Suprapubic skin (tissue), 4 donors: ENCODE results near the gene EID3. TPM values are rescaled to one million over a fixed set of nuclear protein-coding genes. Genes with fewer than 3 reads are reported as not detected.
"Not testable (repeated sequence)": the region's sequence is repeated elsewhere in the genome, so short reads cannot be mapped to it uniquely, and the experiment has no call there.

Source experiments
- DNase-seq, 2 donors: peaks; one replicate each; pipeline ENCODE4 v3.0.0-alpha.2; 2019; ENCODE audit warnings: low spot score in 2 of 2
- H3K27ac ChIP-seq: fragments of 200-600 bp; sonication (generic); one replicate; pipeline ENCODE4 v1.5.1; 2019
- H3K27me3 ChIP-seq: fragments of 200-600 bp; sonication (generic); one replicate; pipeline ENCODE4 v1.5.1; 2019
- H3K36me3 ChIP-seq: fragments of 200-600 bp; sonication (generic); one replicate; pipeline ENCODE4 v1.5.1; 2019
- H3K4me1 ChIP-seq: fragments of 200-600 bp; sonication (generic); one replicate; pipeline ENCODE4 v1.5.1; 2019
- H3K4me3 ChIP-seq: fragments of 200-600 bp; sonication (generic); one replicate; pipeline ENCODE4 v1.5.1; 2019; ENCODE audit warnings: mild to moderate bottlenecking
- H3K9me3 ChIP-seq: fragments of 200-600 bp; sonication (generic); one replicate; pipeline ENCODE4 v1.5.1; 2019
- EP300 ChIP-seq: sonication (generic); formaldehyde crosslinking; IDR thresholded peaks from one replicate; pipeline ENCODE4 v1.6.1; 2017; ENCODE audit warnings: antibody characterized with exemption
- POLR2A ChIP-seq, 2 donors: fragments of 450-650 bp; IDR thresholded peaks; one replicate each; pipeline ENCODE4 v1.6.1; 2017; ENCODE audit warnings: antibody characterized with exemption in 2 of 2, mild to moderate bottlenecking in 2 of 2, moderate library complexity in 2 of 2
- POLR2AphosphoS5 ChIP-seq, 3 donors: sonication (generic); formaldehyde crosslinking; IDR thresholded peaks; one replicate each; pipeline ENCODE4 v1.6.1; 2017; ENCODE audit warnings: antibody characterized with exemption in 3 of 3
- WGBS: methylation state at CpG from one replicate; pipeline ENCODE4 v1.1.5; 2018; 5-methylcytosine and 5-hydroxymethylcytosine counted together
- total RNA-seq, 4 donors: library from RNA; depleted of rRNA; stranded (reverse); fragments of >200 nt; gene quantifications; one replicate each; pipeline ENCODE4 v1.1.0, GENCODE V29; 2016
- TF ChIP-seq, protein P1 (sequence below), 2 donors: fragments of 200-600 bp in 1 of 2; fragments of 450-650 bp in 1 of 2; sonication (generic) in 1 of 2; IDR thresholded peaks; one replicate each; pipeline ENCODE4 v1.5.1; 2016 to 2019; ENCODE audit warnings: antibody characterized with exemption in 2 of 2, mild to moderate bottlenecking in 1 of 2, moderate library complexity in 1 of 2

The EID3 gene
- total RNA-seq, 4 donors from 2014 or later: 2.9 to 5.4 (median 4.0) TPM

DNA sequence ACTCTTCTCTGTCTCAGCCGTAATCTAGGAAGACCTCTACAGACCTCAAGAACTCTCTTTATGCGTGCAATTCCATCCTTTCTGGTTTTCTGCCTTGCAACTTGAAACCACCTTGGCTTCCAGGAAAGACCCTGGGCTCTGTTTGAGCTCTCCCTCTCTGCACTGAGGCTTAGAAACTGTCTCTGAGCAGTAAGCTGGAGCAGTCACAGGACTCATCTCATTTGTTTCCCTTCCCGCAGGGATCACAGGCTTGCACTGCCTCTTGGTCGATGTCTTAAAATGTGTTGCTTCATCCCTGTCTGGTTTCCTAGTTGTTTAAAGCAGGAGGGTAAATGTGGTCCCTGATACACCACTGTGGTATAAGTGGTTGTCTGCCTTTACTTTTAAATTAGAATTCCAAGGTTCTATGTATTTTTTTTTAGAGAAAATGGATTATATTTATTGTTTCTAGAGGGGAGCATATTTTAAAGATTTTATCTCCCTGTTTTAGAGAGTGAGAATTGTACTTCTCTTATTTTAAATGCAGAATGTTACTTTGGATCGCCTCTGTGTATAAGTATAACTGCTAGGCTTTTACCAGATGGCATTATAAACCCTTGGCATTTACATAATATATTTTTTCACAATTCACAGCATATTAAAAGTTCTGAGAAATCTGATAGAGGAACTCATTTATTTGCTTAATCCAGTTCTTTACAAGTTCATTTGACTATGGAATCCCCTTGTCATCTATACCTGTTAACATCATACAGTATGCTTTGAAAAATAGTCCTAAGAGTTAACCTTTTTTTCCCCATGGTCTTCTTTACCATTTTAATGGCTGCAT, 26.4 kb downstream of the EID3 start:
- Histone ChIP-seq H3K4me3 (no peak overlapping the region), H3K36me3 (peaks cover 65% of the 10 kb centered on the region), H3K27ac (no peak overlapping the region), H3K4me1 (no peaks in the 10 kb centered on the region), H3K27me3 (no peaks in the 10 kb centered on the region), H3K9me3 (no peaks in the 10 kb centered on the region)
- TF ChIP-seq POLR2A (IDR thresholded peaks at IDR 0.05) (no peak), POLR2AphosphoS5 (IDR thresholded peaks at IDR 0.05) (no peak), EP300 (no peak)
- TF ChIP-seq, protein P1, sequence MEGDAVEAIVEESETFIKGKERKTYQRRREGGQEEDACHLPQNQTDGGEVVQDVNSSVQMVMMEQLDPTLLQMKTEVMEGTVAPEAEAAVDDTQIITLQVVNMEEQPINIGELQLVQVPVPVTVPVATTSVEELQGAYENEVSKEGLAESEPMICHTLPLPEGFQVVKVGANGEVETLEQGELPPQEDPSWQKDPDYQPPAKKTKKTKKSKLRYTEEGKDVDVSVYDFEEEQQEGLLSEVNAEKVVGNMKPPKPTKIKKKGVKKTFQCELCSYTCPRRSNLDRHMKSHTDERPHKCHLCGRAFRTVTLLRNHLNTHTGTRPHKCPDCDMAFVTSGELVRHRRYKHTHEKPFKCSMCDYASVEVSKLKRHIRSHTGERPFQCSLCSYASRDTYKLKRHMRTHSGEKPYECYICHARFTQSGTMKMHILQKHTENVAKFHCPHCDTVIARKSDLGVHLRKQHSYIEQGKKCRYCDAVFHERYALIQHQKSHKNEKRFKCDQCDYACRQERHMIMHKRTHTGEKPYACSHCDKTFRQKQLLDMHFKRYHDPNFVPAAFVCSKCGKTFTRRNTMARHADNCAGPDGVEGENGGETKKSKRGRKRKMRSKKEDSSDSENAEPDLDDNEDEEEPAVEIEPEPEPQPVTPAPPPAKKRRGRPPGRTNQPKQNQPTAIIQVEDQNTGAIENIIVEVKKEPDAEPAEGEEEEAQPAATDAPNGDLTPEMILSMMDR (IDR thresholded peaks at IDR 0.05): no peak
- 90% methylated on average over 5 of the region's 5 CpGs for WGBS
- DNase-seq: no peak

DNA sequence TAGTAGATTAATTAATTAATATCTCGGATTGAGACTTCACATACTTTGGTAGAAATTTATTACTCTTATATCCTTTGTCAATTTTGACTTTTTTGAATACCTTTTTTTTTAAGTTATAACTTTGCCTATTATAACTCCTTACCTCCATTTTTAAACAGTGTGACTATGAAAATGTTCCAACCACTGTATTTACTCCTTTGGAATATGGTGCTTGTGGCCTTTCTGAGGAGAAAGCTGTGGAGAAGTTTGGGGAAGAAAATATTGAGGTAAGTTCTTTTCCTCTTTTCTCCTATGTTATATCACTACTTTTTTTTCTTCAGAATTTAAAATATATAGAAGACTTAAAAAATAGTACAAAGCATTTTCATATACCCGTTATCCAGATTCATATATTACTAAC, 27.8 kb downstream of the EID3 start:
- WGBS: 94% methylated on average over 2 of the region's 2 CpGs
- DNase-seq: no peak
- H3K36me3 ChIP-seq: peaks cover 63% of the 10 kb centered on the region
- H3K27me3 ChIP-seq: no peaks in the 10 kb centered on the region
- no peak for TF ChIP-seq EP300
- TF ChIP-seq POLR2A (IDR thresholded peaks at IDR 0.05): no peak
- TF ChIP-seq, protein P1 (IDR thresholded peaks at IDR 0.05): no peak
- TF ChIP-seq POLR2AphosphoS5 (IDR thresholded peaks at IDR 0.05): no peak
- H3K4me3 ChIP-seq: no peak overlapping the region
- H3K9me3 ChIP-seq: no peaks in the 10 kb centered on the region
- H3K4me1 ChIP-seq: no peaks in the 10 kb centered on the region
- H3K27ac ChIP-seq: no peak overlapping the region

DNA sequence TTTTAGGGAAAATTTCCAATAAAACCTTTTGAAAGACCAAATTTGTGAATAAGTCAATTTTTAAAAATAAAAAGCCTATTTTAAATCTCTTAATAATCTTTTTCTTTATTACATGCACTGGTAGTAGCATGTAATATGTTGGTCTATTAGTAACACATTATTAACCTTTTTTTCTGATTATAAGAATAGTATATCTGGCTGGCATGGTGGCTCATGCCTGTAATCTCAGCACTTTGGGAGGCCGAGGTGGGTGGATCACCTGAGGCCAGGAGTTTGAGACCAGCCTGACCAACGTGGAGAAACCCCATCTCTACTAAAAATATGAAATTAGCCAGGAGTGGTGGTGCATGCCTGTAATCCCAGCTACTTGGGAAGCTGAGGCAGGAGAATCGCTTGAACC, 28.7 kb downstream of the EID3 start:
- WGBS: 91% methylated on average over 3 of the region's 3 CpGs
- H3K36me3 ChIP-seq: peaks cover 62% of the 10 kb centered on the region
- not testable (repeated sequence) for H3K4me1 ChIP-seq, H3K9me3 ChIP-seq, H3K27ac ChIP-seq, H3K4me3 ChIP-seq, DNase-seq, H3K27me3 ChIP-seq

DNA sequence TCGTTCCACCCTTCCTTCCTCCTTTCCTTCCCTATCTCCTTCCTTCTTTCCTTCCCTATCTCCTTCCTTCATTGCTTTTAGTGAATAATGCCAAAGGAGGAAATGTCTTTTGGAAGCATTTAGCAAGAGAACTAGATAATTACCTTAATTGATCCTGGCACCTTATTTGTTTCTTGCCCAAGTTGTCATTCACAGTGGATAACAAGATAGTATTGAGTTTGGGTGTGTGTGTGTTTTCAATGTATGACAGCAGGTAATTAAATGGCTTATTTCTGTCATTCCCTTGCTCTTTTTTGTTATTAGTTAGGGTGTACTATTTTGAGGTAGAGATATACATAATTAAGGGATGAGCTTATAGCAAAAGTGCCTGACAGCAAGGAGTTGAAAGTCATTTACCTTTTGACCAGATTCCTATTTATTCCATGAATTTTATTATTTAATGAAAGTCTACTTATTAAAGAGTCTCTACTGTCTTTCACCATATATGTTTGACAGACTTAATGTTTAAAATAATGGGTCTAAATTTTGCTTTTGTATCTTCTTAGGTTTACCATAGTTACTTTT, 30.2 kb downstream of the EID3 start:
- H3K27ac ChIP-seq: no peak overlapping the region
- no peaks in the 10 kb centered on the region for H3K27me3 ChIP-seq
- H3K4me1 ChIP-seq: no peaks in the 10 kb centered on the region
- DNase-seq: no peak
- H3K4me3 ChIP-seq: no peak overlapping the region
- no peaks in the 10 kb centered on the region for H3K9me3 ChIP-seq
- WGBS: 56% methylated on average over 1 of the region's 1 CpG
- no peak for TF ChIP-seq POLR2A (IDR thresholded peaks at IDR 0.05)
- TF ChIP-seq POLR2AphosphoS5 (IDR thresholded peaks at IDR 0.05): no peak
- TF ChIP-seq, protein P1 (IDR thresholded peaks at IDR 0.05): no peak
- no peak for TF ChIP-seq EP300
- peaks cover 57% of the 10 kb centered on the region for H3K36me3 ChIP-seq

DNA sequence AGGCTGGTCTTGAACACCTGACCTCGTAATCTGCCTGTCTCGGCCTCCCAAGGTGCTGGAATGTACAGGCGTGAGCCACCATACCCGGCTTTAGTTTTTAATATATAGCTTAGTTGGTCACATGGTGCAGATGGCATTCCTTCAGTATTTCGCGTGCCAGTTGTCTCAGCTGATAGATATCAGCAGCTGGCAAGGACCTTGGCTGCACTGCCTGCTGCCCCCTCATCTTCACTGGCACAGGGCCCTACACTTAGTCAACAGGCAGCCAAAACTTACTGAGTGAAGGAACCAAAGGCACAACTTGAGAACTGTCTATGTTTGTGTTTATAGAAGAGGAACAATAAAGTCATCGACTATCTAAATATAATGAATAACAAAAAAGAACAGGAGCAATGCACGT, 31.0 kb downstream of the EID3 start:
- no peak for DNase-seq
- Histone ChIP-seq H3K36me3 (peaks cover 57% of the 10 kb centered on the region), H3K4me3 (no peak overlapping the region), H3K4me1 (no peaks in the 10 kb centered on the region), H3K27me3 (no peaks in the 10 kb centered on the region), H3K9me3 (no peaks in the 10 kb centered on the region), H3K27ac (no peak overlapping the region)
- 80% methylated on average over 8 of the region's 8 CpGs for WGBS
- TF ChIP-seq EP300 (no peak), POLR2AphosphoS5 (IDR thresholded peaks at IDR 0.05) (no peak), POLR2A (IDR thresholded peaks at IDR 0.05) (no peak)
- TF ChIP-seq, protein P1 (IDR thresholded peaks at IDR 0.05): no peak
